Right renal cortex interstitium (tissue), 3 donors: ENCODE data around the gene SCAF4. TPM values are rescaled to one million over a fixed set of nuclear protein-coding genes. Genes with fewer than 3 reads are reported as not detected.

Experiments
- DNase-seq, 3 donors: peaks; one replicate each; pipeline ENCODE4 v3.0.0-alpha.2; 2013; ENCODE audit warnings: low read depth in 3 of 3, low spot score in 2 of 3
- polyA plus RNA-seq, 3 donors: library from polyadenylated mRNA; unstranded; fragments of 120-200 nt; gene quantifications; one replicate each; pipeline ENCODE4 v1.2.1, GENCODE V29; 2013; ENCODE audit not compliant: insufficient read length in 3 of 3

The SCAF4 gene
- polyA plus RNA-seq, 3 donors = 31.9 to 37.5 (median 33.2) TPM

DNA sequence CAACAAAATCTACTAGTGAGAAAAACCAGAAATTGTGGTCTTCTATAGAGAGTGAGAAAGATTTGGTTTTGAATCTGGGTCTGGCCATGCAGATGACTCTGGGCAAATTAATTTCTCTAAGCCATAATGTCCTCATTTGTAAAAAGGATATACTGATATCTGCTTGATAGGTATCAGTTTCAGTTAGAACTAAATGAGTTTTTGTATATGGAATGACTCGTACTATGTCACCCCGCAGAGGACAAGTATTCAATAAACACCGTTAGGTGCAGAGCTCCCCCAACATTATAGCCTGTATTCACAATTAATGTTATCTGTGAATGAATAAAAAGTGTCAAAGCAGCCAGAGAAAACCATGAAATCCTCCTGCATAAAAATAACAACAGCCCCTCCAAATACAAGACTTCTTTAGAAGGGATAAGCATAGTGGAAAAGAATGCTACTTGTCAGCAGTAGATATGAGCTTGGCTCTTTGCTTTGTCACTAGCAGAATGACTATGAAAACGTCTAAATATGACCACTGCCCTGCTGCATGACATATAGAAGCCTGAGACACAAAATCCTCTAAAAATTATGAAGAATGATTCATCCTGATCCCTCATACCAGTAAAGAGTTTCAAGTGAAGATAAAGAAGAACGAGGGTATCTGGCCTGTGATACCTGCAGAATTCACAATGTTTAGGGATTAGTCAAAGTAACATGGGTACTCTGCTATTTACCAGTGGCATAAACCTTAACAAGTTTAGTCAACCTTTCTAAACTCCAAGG lies 17.8 kb downstream of the SCAF4 start:
- no peak for DNase-seq

DNA sequence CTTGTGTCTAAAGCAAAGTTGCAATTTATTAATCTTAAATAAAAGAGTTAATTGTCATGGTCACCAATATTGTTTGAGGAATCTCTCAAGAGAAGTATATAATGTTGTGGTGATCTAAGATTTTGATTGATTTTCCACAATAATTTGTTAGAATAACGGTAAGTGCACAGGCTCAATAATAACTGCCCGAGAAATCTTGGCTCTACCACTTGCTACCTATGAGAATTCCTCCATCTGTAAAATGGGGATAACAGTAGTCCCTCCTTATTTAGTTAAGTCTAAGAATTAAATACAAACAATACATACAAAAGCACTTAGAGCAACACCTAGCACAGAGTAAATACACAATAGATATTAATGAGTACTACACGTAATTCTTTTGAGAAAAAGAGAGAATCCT lies 18.8 kb downstream of the SCAF4 start:
- DNase-seq = no peak

- no peak for DNase-seq
Measured at GRCh38 chr21:31711745-31712285, 20.1 kb downstream of the SCAF4 start.

- DNase-seq = no peak
Measured at GRCh38 chr21:31711326-31711725, 20.6 kb downstream of the SCAF4 start.

GRCh38 chr21:31710586-31710985 lies 21.3 kb downstream of the SCAF4 start:
- no peak for DNase-seq

DNA sequence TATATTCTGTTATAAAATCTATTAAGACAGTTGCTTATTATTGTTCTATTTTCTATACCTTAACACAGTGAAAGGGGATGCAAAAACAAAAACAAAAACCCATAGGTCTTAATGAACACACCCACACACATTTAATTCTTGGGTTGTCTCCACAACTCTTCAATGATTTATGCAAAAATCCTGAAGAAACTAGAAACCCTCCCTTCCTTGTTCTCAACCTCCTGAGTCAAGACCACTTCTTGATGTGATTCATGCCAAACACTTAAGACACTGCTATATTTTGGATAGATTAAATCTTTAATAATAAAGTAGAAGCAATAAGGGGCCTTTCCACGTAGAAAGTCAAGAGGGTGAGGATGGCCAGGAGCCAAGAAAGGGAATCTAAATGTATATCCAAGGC lies 23.4 kb downstream of the SCAF4 start:
- DNase-seq = no peak

DNA sequence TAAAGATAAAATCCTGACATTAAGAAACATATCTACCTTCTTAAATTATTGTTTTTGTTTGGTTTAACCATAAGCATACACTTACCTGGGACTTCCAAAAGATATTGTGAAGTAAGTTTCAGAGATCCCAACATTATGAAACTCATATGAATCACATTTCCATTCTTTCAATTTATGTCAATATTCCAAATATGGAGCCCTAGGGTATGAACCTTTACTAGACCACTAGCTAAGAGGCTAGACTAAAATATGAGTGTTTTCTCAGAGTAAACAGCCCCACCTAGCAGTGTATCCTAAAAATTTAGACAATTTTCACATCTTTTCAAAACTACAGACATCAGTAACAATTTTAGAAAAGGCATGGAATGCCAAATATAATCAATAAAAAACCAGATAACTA lies 24.4 kb downstream of the SCAF4 start:
- DNase-seq = no peak

GRCh38 chr21:31706562-31706961 lies 25.4 kb downstream of the SCAF4 start:
- no peak for DNase-seq

- no peak for DNase-seq
Measured at GRCh38 chr21:31700040-31700439, 31.9 kb downstream of the SCAF4 start.

DNA sequence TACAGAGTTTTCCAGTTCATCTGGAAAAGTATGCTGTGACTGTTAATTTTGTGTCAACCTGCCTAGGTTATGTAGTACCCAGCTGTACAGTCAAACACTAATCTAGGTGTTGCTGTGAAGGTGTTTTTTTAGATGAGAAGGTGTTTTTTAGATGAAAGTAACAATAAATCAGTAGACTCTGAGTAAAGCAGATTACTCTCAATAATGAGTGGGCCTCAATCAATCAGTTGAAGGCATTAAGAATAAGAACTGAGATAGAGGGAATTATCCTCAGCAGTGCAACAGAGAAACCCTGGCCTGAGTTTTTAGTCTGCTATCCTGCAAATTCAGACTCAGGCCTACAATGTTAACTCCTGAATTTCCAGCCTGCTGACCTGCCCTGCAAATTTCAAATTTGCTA lies 33.5 kb downstream of the SCAF4 start:
- DNase-seq = no peak

DNA sequence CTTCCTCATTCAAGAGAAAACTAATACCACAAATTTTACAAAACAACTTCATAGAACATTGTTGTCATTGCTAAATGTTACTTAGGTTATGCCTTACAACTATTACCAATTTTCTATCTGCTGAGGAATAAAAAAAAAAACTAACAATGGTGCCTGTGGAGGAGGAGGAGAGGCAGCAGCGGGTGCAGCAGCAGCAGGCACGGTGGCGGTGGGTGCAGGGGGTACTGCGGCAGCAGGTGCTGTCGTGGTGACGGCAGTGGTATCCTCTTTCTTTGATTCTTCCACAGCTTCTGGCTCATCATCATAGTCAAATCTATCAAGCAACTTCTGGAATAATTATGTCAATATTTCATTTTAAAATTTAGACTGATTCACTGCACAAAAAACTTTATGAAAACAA lies 35.5 kb downstream of the SCAF4 start:
- no peak for DNase-seq

GRCh38 chr21:31693222-31693621 lies 38.7 kb downstream of the SCAF4 start:
- DNase-seq = no peak

DNA sequence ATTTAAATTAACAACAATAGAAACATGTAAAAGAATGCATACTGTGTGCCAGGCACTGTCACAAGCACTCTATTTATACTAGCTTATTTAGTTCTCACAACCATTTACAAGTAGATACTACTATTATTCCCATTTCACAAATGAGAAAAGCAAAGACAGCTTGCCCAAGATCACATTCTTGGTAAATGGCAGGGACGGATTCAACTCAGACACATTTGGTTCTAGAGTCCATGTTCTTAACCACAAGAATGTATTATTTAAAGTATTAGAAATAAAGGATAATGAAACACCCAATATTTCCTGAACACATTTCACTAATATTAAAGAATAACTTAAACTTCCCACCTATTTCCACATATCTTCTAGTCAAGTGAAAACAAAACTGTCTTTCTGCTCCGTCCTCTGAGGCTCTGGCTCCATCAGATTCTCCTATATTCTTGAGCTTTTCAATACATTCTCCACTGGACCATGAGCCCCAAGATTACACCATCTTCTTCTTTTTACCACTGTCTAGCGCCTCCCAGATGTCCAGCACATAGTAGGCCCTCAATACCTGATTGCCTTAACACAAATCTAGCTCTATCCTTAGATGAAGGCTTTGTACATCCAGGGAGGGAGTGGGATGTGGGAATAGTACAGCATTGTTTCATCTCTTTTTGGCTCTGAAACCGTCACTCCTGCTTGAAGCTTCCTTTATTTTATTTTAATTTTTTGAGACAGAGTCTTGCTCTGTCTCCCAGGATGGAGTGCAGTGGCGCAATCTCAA lies 43.1 kb downstream of the SCAF4 start:
- DNase-seq = no peak

DNA sequence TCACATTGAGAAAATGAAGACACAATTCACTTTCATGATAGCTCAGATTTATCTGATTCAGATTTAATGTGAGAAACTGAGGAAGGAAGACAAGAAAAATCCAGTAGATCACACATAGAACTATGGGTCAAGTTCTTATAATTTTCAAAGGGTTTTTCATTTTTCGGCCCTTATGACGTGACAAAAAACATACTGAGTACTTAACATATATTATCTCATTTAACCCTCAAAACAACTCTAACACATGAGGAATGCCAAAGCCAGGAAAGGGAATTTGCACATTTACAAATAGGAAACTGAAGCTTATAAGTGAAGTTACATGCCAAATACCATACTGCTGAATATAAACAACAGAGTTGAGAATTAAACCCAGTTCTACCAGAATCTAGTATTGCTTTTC lies 44.8 kb downstream of the SCAF4 start:
- no peak for DNase-seq

GRCh38 chr21:31686272-31686915 lies 45.5 kb downstream of the SCAF4 start:
- DNase-seq = no peak

DNA sequence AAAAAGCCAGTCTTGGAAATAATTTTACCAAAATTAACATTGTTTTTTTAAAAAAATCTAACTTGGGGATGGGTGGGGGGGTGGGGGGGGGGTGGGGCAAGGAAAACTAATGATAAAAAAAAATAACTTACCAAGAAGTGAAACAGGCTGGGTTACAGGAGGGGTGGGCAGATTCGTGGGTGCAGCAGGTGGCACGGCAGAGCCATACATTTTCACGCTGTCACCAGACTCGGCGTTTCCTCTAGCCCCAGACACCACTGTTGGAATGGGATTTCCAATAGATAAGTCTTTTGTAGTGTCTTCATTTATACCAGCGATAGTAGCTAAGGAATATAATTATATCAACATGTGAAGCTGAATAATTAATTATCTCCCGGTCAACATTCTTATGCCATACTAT lies 47.0 kb downstream of the SCAF4 start:
- no peak for DNase-seq

DNA sequence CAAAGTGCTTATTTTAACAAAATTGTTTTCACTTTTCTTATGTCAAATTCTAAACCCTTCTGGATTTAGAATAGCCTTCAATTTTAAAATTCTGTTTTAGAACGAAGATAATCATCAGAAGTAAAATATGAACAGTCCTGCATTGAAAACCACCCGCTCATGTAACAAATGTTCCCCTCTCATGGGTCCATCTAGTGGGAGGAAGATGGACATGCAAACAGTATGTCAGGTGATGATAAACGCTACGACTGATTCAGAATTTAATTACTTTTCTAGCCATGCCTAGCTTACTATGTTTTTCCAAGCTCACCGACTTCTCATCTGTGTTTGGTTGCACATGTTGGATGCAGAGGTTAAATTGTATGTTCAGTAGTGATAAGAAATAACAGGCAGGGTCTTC lies 48.9 kb downstream of the SCAF4 start:
- DNase-seq = no peak

- no peak for DNase-seq
Measured at GRCh38 chr21:31682620-31683019, 49.3 kb downstream of the SCAF4 start.

- no peak for DNase-seq
Measured at GRCh38 chr21:31678478-31678877, 53.4 kb downstream of the SCAF4 start.

GRCh38 chr21:31677047-31677446 lies 54.9 kb downstream of the SCAF4 start:
- DNase-seq = no peak

DNA sequence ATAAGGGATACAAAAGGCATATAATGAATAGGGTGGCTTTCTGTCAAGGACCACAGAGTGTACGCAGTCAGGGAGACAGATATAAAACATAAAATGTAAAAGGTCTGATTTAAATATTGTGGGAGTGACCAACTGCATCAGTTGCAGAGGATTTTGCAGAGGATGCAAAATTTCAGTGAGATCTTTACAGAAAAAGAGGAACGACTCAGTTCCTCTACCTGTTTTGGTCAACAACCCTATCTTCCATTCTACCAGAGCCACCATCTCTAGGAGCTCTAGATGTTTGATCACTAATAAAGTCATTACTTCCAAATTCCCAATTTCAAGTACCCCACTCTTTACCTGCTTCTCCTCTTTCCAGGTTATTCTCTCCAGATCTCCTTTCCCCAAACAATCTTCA lies 56.0 kb downstream of the SCAF4 start:
- no peak for DNase-seq

- DNase-seq = no peak
Measured at GRCh38 chr21:31675318-31675717, 56.6 kb downstream of the SCAF4 start.
